Measurements from ENCODE around the gene TTC1.

- TF ChIP-seq YY1 (IDR thresholded peaks at IDR 0.05; ENCODE audit: insufficient read depth, insufficient read length) (no peak), SUZ12 (IDR thresholded peaks at IDR 0.05; ENCODE audit: extremely low read depth, insufficient read depth, insufficient read length) (no peak)
Measured at GRCh38 chr5:160036243-160036642, 27.3 kb downstream of the TTC1 start.

Data from NT2/D1 (cell line).